Measurements from ENCODE around the gene PEPD.

GRCh38 chr19:33523167-33523566, 1.6 kb upstream of the PEPD start:
- TF ChIP-seq CBX5 (IDR thresholded peaks at IDR 0.05; ENCODE audit: low read depth) (no peak), MYC (IDR thresholded peaks at IDR 0.05; ENCODE audit: insufficient read depth, insufficient read length, insufficient replicate concordance, low read length, severe bottlenecking) (no peak), NR2F1 (conservative IDR thresholded peaks at IDR 0.05) (no peak), ZSCAN29 (IDR thresholded peaks at IDR 0.05) (no peak), ASH2L (IDR thresholded peaks at IDR 0.05; ENCODE audit: borderline replicate concordance, low read depth) (no peak)
